H9 (cell line): ENCODE data around the gene SMIM22. TPM values are rescaled to one million over a fixed set of nuclear protein-coding genes. Genes with fewer than 3 reads are reported as not detected.

ENCODE experiments used
- DNase-seq: peaks from one replicate; pipeline ENCODE4 v3.0.0-alpha.2; 2017
- H2AFZ ChIP-seq: one replicate; pipeline ENCODE4 v1.6.1; 2013; ENCODE audit warnings: mild to moderate bottlenecking, low read length, control low read depth, moderate library complexity
- H2AK5ac ChIP-seq: 2 replicates; pipeline ENCODE4 v1.6.1; 2013; ENCODE audit warnings: low read length, control low read depth, mixed read lengths; ENCODE audit not compliant: insufficient read length
- H2BK120ac ChIP-seq: one replicate; pipeline ENCODE4 v1.6.1; 2013; ENCODE audit warnings: low read depth, mild to moderate bottlenecking, low read length, control low read depth, inconsistent platforms; ENCODE audit not compliant: poor library complexity, severe bottlenecking
- H2BK12ac ChIP-seq: 2 replicates; pipeline ENCODE4 v1.6.1; 2013; ENCODE audit warnings: low read length, control low read depth, mixed read lengths, low read depth; ENCODE audit not compliant: insufficient read length
- H2BK15ac ChIP-seq: 2 replicates; pipeline ENCODE4 v1.6.1; 2013; ENCODE audit warnings: low read depth, low read length, control low read depth
- H2BK20ac ChIP-seq: one replicate; pipeline ENCODE4 v1.6.1; 2013; ENCODE audit warnings: low read depth, mild to moderate bottlenecking, low read length, control low read depth, inconsistent platforms; ENCODE audit not compliant: poor library complexity, severe bottlenecking
- H2BK5ac ChIP-seq: 2 replicates; pipeline ENCODE4 v1.6.1; 2013; ENCODE audit warnings: low read length, control low read depth, mixed read lengths; ENCODE audit not compliant: insufficient read length
- H3K14ac ChIP-seq: 2 replicates; pipeline ENCODE4 v1.6.1; 2013; ENCODE audit warnings: low read length, control low read depth; ENCODE audit not compliant: insufficient read depth
- H3K18ac ChIP-seq: 2 replicates; pipeline ENCODE4 v1.6.1; 2013; ENCODE audit warnings: low read depth, mild to moderate bottlenecking, mixed read lengths, low read length, control low read depth; ENCODE audit not compliant: insufficient read length
- H3K23ac ChIP-seq: 2 replicates; pipeline ENCODE4 v1.6.1; 2013; ENCODE audit warnings: low read length, control low read depth, mixed read lengths, low read depth; ENCODE audit not compliant: insufficient read length
- H3K23me2 ChIP-seq: 2 replicates; pipeline ENCODE4 v1.6.1; 2013; ENCODE audit warnings: low read depth, mild to moderate bottlenecking, mixed read lengths, low read length, control low read depth; ENCODE audit not compliant: insufficient read length, poor library complexity, severe bottlenecking
- H3K27ac ChIP-seq: 2 replicates; pipeline ENCODE4 v1.5.1; 2013; ENCODE audit warnings: low read length, control low read depth, mixed read lengths, low read depth; ENCODE audit not compliant: insufficient read length
- H3K27me3 ChIP-seq: 2 replicates; pipeline ENCODE4 v1.6.1; 2013; ENCODE audit warnings: low read length, control low read depth, inconsistent platforms; ENCODE audit not compliant: insufficient read depth
- H3K4ac ChIP-seq: 2 replicates; pipeline ENCODE4 v1.6.1; 2013; ENCODE audit warnings: low read depth, mild to moderate bottlenecking, control low read depth, inconsistent platforms, low read length, moderate library complexity
- H3K4me1 ChIP-seq: 2 replicates; pipeline ENCODE4 v1.6.1; 2013; ENCODE audit warnings: low read length, control low read depth, inconsistent platforms; ENCODE audit not compliant: insufficient read depth
- H3K4me2 ChIP-seq: 2 replicates; pipeline ENCODE4 v1.6.1; 2013; ENCODE audit warnings: low read length, control low read depth, mixed read lengths; ENCODE audit not compliant: insufficient read length, insufficient read depth
- H3K56ac ChIP-seq: 2 replicates; pipeline ENCODE4 v1.6.1; 2013; ENCODE audit warnings: low read depth, mild to moderate bottlenecking, mixed read lengths, low read length, control low read depth; ENCODE audit not compliant: insufficient read length
- H3K79me1 ChIP-seq: 2 replicates; pipeline ENCODE4 v1.6.1; 2013; ENCODE audit warnings: low read depth, mild to moderate bottlenecking, moderate library complexity, low read length, control low read depth, inconsistent platforms; ENCODE audit not compliant: insufficient read depth, poor library complexity, severe bottlenecking
- H3K79me2 ChIP-seq: 2 replicates; pipeline ENCODE4 v1.6.1; 2013; ENCODE audit warnings: low read length, control low read depth, inconsistent platforms; ENCODE audit not compliant: insufficient read depth
- H3K9ac ChIP-seq: 2 replicates; pipeline ENCODE4 v1.6.1; 2013; ENCODE audit warnings: low read length, control low read depth, mixed read lengths; ENCODE audit not compliant: insufficient read length; ENCODE audit errors: extremely low read depth
- H3K9me3 ChIP-seq: one replicate; pipeline ENCODE4 v1.6.1; 2013; ENCODE audit warnings: low read depth, low read length, inconsistent platforms; ENCODE audit not compliant: control insufficient read depth
- H3T11ph ChIP-seq: one replicate; pipeline ENCODE4 v1.6.1; 2013; ENCODE audit warnings: mild to moderate bottlenecking, low read length, control low read depth, inconsistent platforms
- H4K20me1 ChIP-seq: one replicate; pipeline ENCODE4 v1.6.1; 2013; ENCODE audit not compliant: control insufficient read depth, insufficient read length, insufficient read depth
- H4K5ac ChIP-seq: 2 replicates; pipeline ENCODE4 v1.6.1; 2013; ENCODE audit warnings: low read depth, mild to moderate bottlenecking, mixed read lengths, low read length, control low read depth; ENCODE audit not compliant: insufficient read length
- H4K8ac ChIP-seq: replicated peaks from 2 replicates; pipeline ENCODE4 v1.6.1; 2013; ENCODE audit warnings: low read length, control low read depth, mixed read lengths, low read depth; ENCODE audit not compliant: insufficient read length
- H4K91ac ChIP-seq: 2 replicates; pipeline ENCODE4 v1.6.1; 2013; ENCODE audit warnings: low read depth, mild to moderate bottlenecking, moderate library complexity, mixed read lengths, low read length, control low read depth; ENCODE audit not compliant: insufficient read length
- H3K27ac Mint-ChIP-seq, 3 experiments: 2 replicates in 2 of 3; 3 replicates in 1 of 3; pipeline ENCODE4 v1.8.0; 2020 to 2021; ENCODE audit warnings: mixed read lengths in 3 of 3, mild to moderate bottlenecking in 1 of 3, moderate library complexity in 1 of 3
- H3K27me3 Mint-ChIP-seq: 2 replicates; pipeline ENCODE4 v1.8.0; 2021; ENCODE audit warnings: low read depth, mild to moderate bottlenecking, moderate library complexity, mixed read lengths
- H3K36me3 Mint-ChIP-seq, 3 experiments: 2 replicates in 2 of 3; 3 replicates in 1 of 3; pipeline ENCODE4 v1.8.0; 2020 to 2021; ENCODE audit warnings: low read depth in 3 of 3, mixed read lengths in 3 of 3; ENCODE audit not compliant: insufficient read depth in 1 of 3
- H3K4me1 Mint-ChIP-seq, 2 experiments: 2 replicates each; pipeline ENCODE4 v1.8.0; 2020; ENCODE audit warnings: mixed read lengths in 2 of 2
- H3K4me3 Mint-ChIP-seq, 2 experiments: 2 replicates in 1 of 2; 3 replicates in 1 of 2; pipeline ENCODE4 v1.8.0; 2020 to 2021; ENCODE audit warnings: mild to moderate bottlenecking in 2 of 2, mixed read lengths in 2 of 2, moderate library complexity in 1 of 2
- H3K9me3 Mint-ChIP-seq, 2 experiments: 2 replicates in 1 of 2; 3 replicates in 1 of 2; pipeline ENCODE4 v1.8.0; 2020; ENCODE audit warnings: mild to moderate bottlenecking in 2 of 2, mixed read lengths in 2 of 2, moderate library complexity in 1 of 2
- CTCF ChIP-seq: fragments of 200-600 bp; sonication (generic); conservative IDR thresholded peaks from 3 replicates; pipeline ENCODE4 v1.8.0; 2021; ENCODE audit warnings: antibody characterized with exemption, mild to moderate bottlenecking
- WGBS: extraction: QIAGEN DNeasy Blood & Tissue Kit; methylation state at CpG from one replicate; pipeline ENCODE4 v1.1.7; 2013; ENCODE audit warnings: missing lambda C conversion rate, low lambda C conversion rate, mixed read lengths; ENCODE audit not compliant: insufficient read length; ENCODE audit errors: extremely low coverage; 5-methylcytosine and 5-hydroxymethylcytosine counted together
- total RNA-seq: library from RNA; stranded (reverse); gene quantifications from 2 replicates; pipeline ENCODE4 v1.2.1, GENCODE V29; 2021

Gene SMIM22
- total RNA-seq, 1 experiment from 2014 or later: not detected

GRCh38 chr16:4785758-4786433, 9.3 kb upstream of the SMIM22 start:
- WGBS: no CpG with 5 or more reads among the region's 23 CpGs
- no peak overlapping the region for H2BK12ac ChIP-seq
- no peak overlapping the region for H2BK15ac ChIP-seq
- no peak overlapping the region for H2BK5ac ChIP-seq
- H4K8ac ChIP-seq: no peak overlapping the region
- H2BK120ac ChIP-seq: no peak overlapping the region
- no peaks in the 10 kb centered on the region for H3K79me1 ChIP-seq
- H3K4me1 ChIP-seq: peaks cover 3% of the 10 kb centered on the region; the same call in 1 of the 2 replicates
- no peak for TF ChIP-seq CTCF
- H3K79me2 ChIP-seq: no peaks in the 10 kb centered on the region
- no peak overlapping the region for H4K5ac ChIP-seq
- H2AFZ ChIP-seq: no peak overlapping the region
- H3K4me3 Mint-ChIP-seq: no peak overlapping the region
- no peaks in the 10 kb centered on the region for H3K23me2 ChIP-seq
- H3K27ac ChIP-seq: no peak overlapping the region
- no peak overlapping the region for H4K91ac ChIP-seq
- H3K4me1 Mint-ChIP-seq: peaks cover 15 to 24% of the 10 kb centered on the region in 2 experiments
- no peaks in the 10 kb centered on the region; the same call in 1 of the 2 replicates for H3K27me3 Mint-ChIP-seq
- no peak overlapping the region for H3K14ac ChIP-seq
- H3K56ac ChIP-seq: no peak overlapping the region
- no peaks in the 10 kb centered on the region; a peak in 1 of 5 replicates for H3K9me3 Mint-ChIP-seq
- no peak overlapping the region for H2AK5ac ChIP-seq
- H3K4me2 ChIP-seq: no peak overlapping the region
- H3K36me3 Mint-ChIP-seq: no peaks in the 10 kb centered on the region
- no peak for DNase-seq
- no peak overlapping the region for H3T11ph ChIP-seq
- no peak overlapping the region for H3K27ac Mint-ChIP-seq
- H3K18ac ChIP-seq: no peak overlapping the region
- H3K9ac ChIP-seq: no peak overlapping the region
- no peak overlapping the region for H2BK20ac ChIP-seq
- H3K9me3 ChIP-seq: no peaks in the 10 kb centered on the region
- H3K23ac ChIP-seq: no peak overlapping the region
- H3K27me3 ChIP-seq: no peaks in the 10 kb centered on the region; the same call in 1 of the 2 replicates
- H3K4ac ChIP-seq: no peak overlapping the region
- H4K20me1 ChIP-seq: no peaks in the 10 kb centered on the region
